GM18507 (cell line): ENCODE results near the gene THRB.

Source experiments
- DNase-seq: peaks from one replicate; pipeline ENCODE4 v3.0.0; 2011; ENCODE audit warnings: low read depth; ENCODE audit not compliant: insufficient read length; ENCODE audit errors: extremely low spot score
- FAIRE-seq: peaks from 2 replicates; lab custom pipeline; 2011; peaks lifted over from hg19 to GRCh38; lab: Jason Lieb, UNC

THRB gene

GRCh38 chr3:24149032-24149431 lies 345.6 kb downstream of the THRB start:
- DNase-seq, result no peak
- no peak for FAIRE-seq

- FAIRE-seq, result no peak
Measured at GRCh38 chr3:24145981-24146822, 348.4 kb downstream of the THRB start.

GRCh38 chr3:24145481-24145880 lies 349.2 kb downstream of the THRB start:
- FAIRE-seq (no peak), DNase-seq (no peak)

More at GRCh38 chr3:24145981-24146822, 348.4 kb downstream of the THRB start:
- no peak for DNase-seq

- FAIRE-seq (no peak), DNase-seq (no peak)
Measured at GRCh38 chr3:24142127-24142526, 352.5 kb downstream of the THRB start.

- no peak for FAIRE-seq
- DNase-seq, result no peak
Measured at GRCh38 chr3:24141548-24141947, 353.1 kb downstream of the THRB start.

GRCh38 chr3:24139463-24140412 lies 354.9 kb downstream of the THRB start:
- FAIRE-seq (no peak), DNase-seq (no peak)

- FAIRE-seq (no peak), DNase-seq (no peak)
Measured at GRCh38 chr3:24138876-24139256, 355.8 kb downstream of the THRB start.

- DNase-seq, result no peak
- FAIRE-seq, result no peak
Measured at GRCh38 chr3:24137958-24138875, 356.4 kb downstream of the THRB start.

- DNase-seq, result no peak
- no peak for FAIRE-seq
Measured at GRCh38 chr3:24137334-24137733, 357.3 kb downstream of the THRB start.

- FAIRE-seq (no peak), DNase-seq (no peak)
Measured at GRCh38 chr3:24136624-24137310, 357.9 kb downstream of the THRB start.

GRCh38 chr3:24135280-24135679 lies 359.4 kb downstream of the THRB start:
- no peak for FAIRE-seq

GRCh38 chr3:24133942-24134341 lies 360.7 kb downstream of the THRB start:
- FAIRE-seq (no peak), DNase-seq (no peak)

More at GRCh38 chr3:24135280-24135679, 359.4 kb downstream of the THRB start:
- DNase-seq, result no peak

GRCh38 chr3:24133436-24133835 lies 361.2 kb downstream of the THRB start:
- FAIRE-seq (no peak), DNase-seq (no peak)

GRCh38 chr3:24129549-24129948 lies 365.1 kb downstream of the THRB start:
- FAIRE-seq (no peak), DNase-seq (no peak)

- DNase-seq (no peak), FAIRE-seq (no peak)
Measured at GRCh38 chr3:24128199-24129005, 366.2 kb downstream of the THRB start.

GRCh38 chr3:24123596-24123995 lies 371.1 kb downstream of the THRB start:
- FAIRE-seq, result no peak
- no peak for DNase-seq

- FAIRE-seq (no peak), DNase-seq (no peak)
Measured at GRCh38 chr3:24120434-24120833, 374.2 kb downstream of the THRB start.

- FAIRE-seq, result no peak
- DNase-seq, result no peak
Measured at GRCh38 chr3:24119321-24119751, 375.3 kb downstream of the THRB start.
